ENCODE results near the gene LRFN4.

LRFN4 gene

DNA sequence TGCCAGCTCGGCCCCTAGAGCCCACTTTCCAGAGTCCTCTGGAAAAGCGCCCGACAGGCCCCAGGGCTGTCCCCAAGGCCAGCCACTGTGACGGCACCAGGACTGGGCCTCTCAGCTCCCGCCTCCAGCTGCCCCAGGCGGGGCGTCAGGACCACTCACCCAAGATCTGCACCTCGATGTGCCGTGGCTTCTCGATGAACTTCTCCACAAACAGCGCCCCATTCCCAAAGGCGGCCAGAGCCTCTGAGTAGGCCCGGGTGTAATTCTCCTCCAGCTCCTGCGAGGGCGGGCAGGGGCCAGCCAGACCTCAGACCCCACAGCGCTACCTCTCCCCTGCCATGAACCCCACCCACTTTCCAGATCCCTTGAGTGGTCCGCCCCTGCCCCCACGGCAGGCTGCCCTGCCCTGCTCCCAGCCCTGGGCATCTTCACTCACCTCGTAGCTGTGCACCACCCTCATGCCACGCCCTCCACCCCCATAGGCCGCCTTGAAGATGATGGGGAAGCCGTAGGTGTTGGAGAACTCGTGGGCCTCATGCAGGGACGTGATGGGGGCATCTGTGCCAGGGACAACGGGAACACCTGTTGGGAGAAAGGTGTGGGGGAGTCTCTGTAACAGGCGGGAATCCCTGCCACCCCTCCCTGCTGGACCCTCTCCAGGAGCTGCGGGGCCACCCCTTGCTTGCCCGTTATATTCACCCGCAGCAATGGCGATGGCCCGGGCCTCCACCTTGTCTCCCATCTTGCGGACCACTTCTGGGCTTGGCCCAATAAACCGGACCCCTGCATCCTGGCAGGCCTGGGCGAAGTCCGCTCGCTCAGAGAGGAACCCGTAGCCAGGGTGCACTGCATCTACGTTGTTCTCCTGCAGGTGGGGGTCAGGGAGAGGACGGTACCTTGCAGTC lies 14.0 kb downstream of the LRFN4 start:
- DNase-seq (ENCODE audit: low read depth), result no peak

DNA sequence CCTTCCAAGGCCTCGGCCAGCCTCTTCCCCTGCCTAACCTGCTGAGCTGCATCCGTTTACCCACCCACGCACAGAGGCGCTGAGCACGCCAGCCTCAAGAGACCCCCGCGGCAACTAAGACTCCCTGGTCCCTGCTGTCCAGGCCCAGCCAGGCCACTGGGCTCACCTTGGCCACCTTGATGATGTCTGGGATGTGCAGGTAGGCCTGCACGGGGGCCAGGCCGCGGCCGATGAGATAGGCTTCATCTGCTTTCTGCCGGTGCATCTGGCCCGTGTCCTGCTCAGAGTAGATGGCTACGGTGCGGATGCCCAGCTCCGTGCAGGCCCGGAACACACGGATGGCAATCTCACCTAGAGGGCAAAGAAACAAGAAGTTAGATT lies 14.6 kb downstream of the LRFN4 start:
- no peak for DNase-seq (ENCODE audit: low read depth)

DNA sequence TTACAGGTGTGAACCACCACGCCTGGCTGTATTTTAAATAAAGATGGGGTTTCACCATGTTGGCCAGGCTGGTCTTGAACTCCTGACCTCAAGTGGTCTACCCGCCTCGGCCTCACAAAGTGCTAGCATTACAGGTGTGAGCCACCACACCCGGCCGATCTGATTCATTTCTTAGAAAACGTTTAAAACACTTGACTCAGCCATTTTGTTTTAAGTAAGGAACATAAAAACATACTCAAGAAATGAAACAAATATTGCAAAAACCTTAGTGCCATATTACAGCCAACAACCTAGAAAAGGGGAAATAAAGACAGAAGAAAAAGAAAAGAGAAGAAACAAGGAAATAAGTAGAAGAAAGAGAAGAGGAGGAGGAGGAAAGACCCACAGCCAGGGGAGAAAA lies 17.4 kb downstream of the LRFN4 start:
- DNase-seq (ENCODE audit: low read depth), result no peak

DNA sequence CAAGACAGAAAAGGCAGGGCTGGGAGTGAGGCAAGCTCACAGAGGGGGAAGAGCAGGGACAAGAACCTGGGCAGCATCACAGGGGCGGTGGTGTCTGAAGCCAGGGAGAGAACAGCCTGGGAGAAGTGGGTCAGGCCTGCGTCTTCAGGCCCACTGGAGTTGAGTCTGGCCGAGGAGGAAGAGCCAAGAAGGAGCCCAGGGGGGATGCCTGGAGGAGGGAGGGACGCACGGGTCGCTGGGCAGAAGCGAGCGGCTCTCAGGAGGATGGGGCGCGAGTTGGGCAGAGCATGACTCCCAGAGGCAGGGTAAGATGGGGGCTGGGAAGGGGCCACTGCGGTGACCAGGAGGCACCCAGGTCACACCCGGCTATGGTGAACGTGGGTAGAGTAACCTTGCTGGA lies 18.5 kb downstream of the LRFN4 start:
- no peak for DNase-seq (ENCODE audit: low read depth)

DNA sequence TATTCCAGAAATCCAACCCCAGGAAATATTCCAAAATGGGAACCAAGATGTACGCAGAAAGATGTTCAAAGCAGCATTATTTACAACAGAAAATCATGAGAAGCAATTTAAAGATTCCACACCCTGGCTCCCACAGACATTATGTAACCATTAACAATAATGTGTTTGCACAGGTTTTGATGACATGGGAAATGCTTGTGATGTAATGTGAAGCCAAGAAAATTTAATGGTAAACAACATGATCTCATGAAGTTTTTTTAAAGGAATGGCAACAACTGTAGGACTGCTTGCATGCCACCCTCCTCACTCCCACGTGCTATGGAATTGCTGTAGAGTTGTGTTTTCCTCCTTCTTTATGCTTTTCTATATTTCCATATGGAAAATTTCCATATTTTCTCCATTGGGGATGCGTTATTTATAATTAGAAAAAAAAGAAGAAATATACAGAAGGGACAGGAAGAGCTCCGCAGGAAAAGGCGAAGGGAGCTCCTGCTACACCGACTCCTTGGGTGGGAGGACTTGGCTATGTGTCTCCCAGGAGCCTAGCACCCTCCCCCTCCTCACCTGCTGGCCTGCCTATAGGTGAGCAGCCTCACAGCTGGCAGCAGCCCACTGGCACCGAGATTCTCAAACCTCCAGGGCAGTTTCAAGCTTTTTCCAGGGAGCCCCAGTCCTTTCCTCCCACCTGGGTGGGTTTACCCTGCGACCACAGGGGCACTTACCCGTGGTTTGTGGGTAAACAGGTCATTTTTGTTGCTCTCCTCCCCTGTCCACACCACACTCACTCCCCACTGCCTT lies 20.9 kb downstream of the LRFN4 start:
- DNase-seq (ENCODE audit: low read depth), result no peak

DNA sequence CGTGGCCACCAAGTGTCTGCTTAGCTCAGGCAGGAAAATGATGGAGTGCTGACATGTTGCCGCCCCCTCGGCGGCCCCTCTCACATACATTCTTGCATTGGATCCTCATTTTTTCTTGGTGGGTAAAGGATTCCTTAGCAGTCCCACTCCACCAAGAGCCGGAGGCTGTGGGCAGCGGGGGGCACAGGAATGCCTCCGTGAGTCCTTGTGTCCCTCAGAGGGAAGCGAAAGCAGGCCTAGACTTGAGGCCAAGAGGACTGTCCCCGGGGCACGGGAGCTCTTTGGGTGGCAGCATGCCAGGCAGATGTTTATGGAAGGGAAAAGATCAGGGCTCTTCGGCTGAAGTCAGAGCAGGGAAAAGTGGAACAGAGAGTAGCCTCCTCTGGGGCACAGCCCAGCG lies 21.6 kb downstream of the LRFN4 start:
- no peak for DNase-seq (ENCODE audit: low read depth)

DNA sequence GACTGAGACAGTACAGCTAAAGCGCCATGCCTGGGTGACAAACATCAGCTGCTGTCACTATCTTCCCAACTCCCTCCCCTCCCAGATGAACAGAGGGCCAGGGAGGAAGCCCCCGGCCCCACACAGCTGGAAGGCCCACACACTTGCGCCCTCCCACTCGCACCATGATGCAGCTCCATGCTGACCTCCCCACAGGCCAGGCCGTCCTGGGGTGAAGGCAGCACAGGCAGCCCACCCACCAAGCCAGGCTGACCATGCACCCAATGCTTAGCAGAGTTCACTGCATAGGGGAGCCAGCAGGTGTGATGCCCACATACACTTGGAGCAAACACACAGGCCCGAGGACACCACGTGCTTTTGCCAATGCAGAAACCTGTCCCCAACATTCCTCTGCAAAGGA lies 22.1 kb downstream of the LRFN4 start:
- DNase-seq (ENCODE audit: low read depth), result no peak

DNA sequence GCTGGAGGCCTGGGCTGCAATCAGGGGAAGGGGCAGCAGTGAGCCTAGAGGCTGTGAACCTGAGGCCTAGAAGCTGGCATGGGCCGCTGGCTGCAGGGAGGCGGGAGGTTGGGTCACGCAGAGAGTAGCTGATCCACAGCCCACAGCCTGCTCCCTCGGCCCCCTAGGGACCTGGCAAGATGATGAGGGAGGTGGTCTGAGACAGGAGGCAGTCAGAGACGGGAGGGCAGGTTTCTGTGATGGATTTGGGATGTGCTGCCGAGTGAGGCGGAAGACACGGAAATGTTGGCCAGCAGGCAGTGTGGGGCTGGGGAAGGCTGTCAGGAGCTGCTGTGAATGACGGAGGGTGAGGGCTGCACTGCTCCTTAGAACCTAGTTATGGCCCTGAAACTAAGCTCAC lies 22.7 kb downstream of the LRFN4 start:
- no peak for DNase-seq (ENCODE audit: low read depth)

DNA sequence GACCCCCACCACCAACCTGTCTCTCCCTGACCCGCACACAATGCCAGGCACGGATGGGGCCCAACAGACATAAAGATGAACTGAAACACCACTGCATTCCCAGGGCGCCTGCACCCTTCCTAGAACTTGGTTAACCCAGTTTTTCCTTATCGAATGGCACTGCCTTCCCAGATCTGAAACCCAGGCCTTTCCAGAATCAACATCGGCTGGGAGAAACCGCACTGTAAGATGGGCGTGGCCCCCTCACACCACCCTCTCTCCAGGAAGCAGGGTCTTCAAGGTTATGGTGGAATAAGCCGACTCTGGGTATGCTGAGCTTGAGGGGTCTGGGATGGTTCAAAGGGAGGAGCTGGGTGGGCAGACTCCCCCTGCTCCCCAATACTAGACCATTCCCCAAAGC lies 23.1 kb downstream of the LRFN4 start:
- DNase-seq (ENCODE audit: low read depth), result no peak

DNA sequence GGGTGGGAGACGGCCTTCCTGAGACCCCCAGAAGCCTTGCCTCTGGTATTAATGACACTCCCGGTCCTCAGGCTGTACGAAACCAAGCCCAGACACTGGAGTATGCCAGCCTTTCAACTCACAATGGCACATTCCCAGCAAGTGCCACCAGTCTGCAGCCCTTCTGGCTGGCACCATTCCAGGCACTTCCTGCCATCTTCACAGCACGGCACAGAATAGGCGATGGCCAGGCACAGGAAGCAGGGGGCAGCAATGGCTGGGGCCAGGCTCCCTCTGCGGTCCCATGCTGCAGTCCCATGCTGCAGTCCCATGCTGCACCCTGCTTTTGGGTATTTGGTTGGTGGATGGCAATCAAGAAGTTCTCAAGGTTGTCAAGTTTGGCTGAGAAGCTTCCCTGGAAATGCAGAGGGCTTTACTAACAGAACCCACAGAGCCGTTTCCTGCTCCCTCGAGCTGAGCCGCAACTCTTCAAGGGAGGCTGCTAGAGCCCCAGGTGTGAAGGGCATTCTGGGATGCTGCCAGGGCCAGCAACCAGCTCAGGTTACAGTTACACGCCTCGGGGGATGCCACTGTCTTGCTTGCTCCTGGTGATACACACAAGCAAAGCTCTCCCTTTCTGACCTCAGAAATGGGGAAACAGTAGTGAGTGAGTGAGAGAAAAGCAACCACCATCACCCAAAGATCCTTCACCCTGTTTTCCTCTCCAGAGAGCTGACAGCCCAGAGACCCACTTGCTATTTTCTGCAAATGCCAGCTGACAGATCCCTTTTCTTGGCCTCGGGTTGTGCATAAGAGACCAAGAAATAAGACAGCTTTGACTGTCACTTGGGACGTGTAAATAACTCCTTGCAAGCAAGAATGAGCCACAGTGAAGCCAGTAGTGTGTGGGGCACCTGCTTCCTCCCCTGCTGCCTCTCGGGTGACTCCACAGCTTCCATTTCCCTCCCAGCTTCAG lies 23.9 kb downstream of the LRFN4 start:
- DNase-seq (ENCODE audit: low read depth), result no peak

DNA sequence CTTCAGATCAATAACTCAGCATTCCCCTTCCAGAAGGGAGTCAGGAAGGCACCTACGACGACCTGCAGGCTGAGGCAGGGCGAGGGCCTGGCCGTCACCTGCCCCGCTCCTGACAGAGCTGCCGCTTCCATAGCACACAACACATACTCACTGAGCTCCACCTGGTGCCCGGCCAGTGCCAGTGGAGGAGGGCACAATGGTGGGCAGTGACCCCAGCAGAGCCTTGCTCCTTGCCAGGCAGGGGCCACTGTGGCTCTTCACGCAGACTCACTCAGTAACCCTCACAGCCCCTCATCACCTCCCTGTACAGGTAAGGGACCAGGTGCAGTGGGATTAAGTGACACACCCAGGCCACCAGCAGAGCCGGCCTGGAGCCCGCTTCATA lies 24.6 kb downstream of the LRFN4 start:
- DNase-seq (ENCODE audit: low read depth), result no peak

DNA sequence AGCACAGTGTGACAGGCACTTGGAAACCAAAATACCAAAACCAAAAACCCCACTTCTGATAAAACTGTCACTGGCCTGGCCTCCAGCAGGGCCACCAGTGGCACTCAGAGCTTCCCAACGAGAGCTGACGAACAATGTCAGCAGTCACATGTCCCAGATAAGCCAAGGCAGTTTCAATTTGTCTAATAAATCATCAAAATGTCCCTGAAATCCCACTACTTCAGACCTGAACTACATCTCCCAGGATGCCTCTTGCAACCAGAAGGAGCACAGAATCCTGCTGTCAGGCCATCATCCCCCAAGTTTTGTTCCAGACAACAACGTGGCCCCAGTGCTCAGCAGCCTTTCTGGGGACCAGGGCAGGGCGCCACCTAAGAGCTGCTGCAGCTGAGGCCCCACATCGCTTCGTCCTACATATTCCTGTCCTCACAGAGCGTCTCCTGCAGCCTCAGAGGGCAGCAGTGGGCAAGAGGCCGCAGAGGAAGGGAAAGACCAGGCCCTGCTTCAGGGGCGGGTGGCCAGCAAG lies 25.1 kb downstream of the LRFN4 start:
- DNase-seq (ENCODE audit: low read depth), result no peak

DNA sequence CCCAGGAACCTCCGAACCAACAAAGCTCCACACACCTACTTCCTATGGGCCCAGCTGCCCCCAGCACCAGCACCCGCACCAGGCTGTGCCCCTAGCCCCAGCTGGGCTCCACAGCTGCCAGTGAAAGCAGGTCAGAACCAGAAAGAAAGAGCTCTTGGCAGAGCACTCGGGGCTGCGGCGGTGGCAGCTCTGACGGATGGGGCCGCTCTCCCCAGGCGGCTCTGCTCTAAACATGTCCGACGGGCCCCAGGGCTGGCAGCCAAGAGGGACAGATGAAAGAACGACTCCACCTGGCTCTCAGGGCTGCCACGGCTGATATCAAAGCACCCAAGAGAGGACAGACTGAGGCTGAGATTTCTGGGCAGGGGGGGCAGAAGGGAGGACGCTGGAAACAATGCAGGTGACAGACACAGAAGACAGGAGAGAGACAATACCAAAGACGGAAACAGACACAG lies 25.7 kb downstream of the LRFN4 start:
- no peak for DNase-seq (ENCODE audit: low read depth)

DNA sequence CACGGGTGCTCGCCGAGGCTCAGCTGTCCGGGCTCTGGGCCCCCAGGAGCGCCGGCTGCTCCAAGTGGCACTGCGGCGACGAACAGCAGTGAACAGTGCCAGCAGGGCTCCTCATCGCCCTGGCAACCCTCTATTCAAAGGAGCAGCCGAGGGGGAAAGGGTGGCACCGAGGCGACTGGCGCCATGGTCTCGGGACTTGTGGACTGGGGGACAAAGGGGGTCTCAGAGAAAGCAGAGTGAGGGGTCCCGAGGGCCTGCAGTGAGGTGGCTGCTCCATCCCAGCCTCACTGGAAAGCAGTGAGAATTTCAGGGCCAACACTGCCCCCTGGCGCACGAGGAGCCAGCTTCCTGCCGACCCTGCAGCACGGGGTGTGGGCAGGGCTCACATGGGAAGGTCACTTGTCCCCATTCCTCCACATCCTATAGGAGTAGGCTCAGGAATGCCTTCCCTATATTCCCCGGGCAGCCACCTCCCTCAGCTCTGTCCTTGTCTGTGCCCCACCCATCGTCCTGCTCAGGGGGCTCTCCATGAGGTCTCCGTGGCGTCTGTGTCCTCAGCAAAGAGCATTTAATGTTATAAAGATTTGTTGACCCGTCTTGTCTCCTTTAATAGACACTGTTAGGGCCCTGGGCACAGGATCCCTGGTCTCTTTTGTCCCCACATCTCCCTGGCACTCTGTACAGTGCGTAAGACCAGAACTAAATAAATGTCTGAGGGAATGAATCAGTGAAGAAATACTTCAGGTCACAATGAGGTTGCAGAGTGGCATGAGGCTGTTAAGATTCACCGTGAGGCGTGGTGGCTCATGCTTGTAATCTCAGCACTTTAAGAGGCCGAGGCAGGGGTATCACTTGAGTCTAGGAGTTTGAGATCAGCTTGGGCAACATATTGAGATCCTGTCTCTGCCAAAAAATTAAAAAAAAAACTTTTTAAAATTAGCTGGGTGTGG lies 26.4 kb downstream of the LRFN4 start:
- no peak for DNase-seq (ENCODE audit: low read depth)

DNA sequence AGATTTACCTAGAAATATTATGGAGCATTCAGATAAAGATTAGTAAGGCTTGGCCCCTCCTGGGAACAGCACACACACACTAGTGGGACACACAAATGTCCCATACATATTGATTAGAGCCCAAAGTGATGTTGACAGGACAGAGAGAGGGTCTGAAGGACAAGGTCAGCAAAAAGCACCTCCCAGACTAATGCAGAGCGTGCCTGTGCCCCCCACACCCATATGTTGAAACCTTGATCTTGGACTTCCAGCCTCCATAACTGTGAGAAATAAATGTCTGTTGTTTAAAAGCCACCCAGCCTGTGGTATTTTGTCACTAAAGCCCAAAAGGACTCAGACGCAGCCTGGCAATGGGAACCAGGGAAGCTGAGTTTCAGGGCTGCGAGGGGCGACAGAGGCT lies 27.6 kb downstream of the LRFN4 start:
- DNase-seq (ENCODE audit: low read depth), result no peak

DNA sequence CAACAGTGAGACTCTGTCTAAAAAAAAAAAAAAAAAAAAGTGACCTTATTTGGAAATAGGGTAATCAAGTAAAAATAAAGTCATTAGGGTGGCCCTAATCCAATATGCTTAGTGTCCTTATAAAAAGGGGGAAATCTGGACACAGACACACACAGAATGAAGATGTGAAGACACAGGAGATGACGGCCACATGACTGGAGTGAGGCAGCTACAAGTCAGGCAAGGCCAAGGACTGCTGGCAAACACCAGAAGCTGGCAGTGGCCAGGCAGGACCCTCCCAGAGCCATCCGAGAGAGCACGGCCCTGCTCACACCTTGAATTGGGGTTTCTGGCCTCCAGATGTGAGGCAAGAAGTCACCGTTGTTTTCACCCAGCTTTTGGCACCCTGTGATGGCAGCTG lies 28.6 kb downstream of the LRFN4 start:
- DNase-seq (ENCODE audit: low read depth), result no peak

DNA sequence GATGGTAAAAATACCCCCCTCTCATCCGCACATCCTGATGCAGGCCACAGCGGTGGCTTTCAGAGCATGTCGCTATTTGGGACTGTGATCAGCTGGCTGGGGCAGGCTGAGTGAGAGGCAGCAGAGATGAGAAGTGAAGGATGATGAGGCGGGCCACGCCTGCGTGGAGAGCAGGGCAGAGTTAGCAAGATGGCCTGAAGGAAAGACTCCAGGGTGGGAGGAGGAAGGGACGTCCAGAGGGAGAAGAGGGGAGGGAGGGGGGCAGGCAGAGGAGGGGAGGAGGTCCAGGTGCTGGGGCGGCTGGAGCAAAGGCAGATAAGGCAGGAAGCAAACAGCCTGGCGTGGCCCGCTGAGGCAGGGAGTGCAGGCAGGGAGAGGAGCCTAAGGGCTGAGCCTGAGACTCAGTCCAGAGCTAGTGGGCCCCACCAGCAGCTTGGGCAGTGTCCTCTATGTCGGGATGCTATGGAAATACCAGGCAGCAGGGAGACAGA lies 29.1 kb downstream of the LRFN4 start:
- no peak for DNase-seq (ENCODE audit: low read depth)

DNA sequence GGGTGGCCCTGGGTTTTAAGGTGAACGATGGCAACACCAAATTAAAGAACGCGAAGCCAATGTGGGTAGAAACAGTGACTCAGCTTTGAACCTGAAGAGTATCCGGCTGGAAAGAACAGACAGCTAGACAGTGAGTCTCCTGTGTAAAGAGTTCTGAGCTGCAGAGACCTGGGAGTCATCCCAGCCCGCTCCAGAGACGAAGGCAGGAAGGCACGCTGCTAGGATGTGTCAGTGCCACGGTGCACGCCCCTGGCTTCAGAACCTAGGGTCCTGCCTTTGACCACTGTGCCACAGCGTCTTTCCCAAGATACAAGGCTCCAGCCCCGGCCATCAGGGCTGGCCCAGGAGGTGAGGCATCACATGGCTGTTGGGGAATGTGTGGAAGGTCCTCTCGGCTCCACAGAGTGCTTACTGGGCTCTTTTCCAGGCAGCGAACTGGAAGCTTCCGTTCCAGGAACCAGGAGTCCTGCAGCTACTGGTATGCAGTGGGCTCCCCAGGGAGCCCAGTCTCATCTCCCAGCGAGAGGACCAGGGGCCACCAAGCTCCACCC lies 29.9 kb downstream of the LRFN4 start:
- DNase-seq (ENCODE audit: low read depth), result no peak

DNA sequence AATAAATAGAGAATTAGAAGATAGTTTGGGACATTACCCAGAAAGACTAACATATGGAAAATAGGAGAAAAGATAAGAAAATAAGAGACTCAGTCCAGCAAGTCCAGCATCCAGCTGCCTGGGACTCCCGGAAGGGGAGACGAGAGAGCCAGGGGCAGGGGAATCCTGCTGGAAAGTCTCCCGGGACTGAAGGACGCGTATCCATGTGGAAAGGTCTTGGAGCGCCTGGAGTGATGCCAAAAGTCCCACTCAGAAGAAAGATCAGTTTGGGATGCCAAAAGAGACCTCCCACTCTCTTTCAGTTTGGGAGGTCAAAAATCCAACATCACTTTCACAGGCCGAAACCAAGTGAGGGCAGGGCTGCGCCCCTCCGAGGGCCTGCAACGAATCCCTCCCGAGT lies 30.7 kb downstream of the LRFN4 start:
- no peak for DNase-seq (ENCODE audit: low read depth)

DNA sequence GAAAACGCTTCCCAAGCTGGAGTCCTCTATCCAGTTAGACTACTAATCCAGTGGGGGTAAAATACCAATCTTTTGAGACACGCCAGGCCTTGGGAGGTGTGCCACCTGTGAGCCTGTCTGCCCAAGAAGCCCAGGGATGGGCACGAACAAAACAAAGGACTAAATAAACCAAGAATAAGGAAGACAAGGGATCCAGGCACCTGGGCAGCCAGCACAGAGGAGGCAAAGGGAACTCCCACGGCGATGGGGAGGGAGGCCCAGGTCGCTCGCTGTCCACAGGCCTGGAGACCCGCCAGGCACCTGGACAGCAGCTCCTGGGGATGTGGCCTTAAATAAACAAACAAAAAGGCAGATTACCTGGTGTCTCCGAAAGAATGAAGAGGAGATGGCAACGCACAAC lies 31.4 kb downstream of the LRFN4 start:
- DNase-seq (ENCODE audit: low read depth), result no peak

Data from CMK (cell line).